Panc1 (cell line): ENCODE measurements around the gene HPCAL4. TPM values are rescaled to one million over a fixed set of nuclear protein-coding genes. Genes with fewer than 3 reads are reported as not detected.

ENCODE experiments used
- ATAC-seq: fragments of 200-7000 bp; cut with Tn5 transposase; 2 replicates; pipeline ENCODE4 v1.9.1; 2020; ENCODE audit warnings: mild to moderate bottlenecking, moderate library complexity
- BruUV-seq: library from RNA; stranded (reverse); fragments of 400-500 nt; replicated peaks from 2 replicates; lab custom pipeline; 2021; lab: Mats Ljungman, UMichigan
- CTCF ChIA-PET: fragments of 300-600 bp; sonication (Branson Sonifier 250); formaldehyde crosslinking; loops from one replicate; lab custom pipeline; 2022; ENCODE audit warnings: antibody characterized with exemption; lab: Charles Lee
- POLR2A ChIA-PET: fragments of 300-600 bp; sonication (Branson Sonifier 250); formaldehyde crosslinking; loops from one replicate; lab custom pipeline; 2022; ENCODE audit warnings: antibody characterized with exemption; lab: Charles Lee
- DNase-seq: peaks from one replicate; pipeline ENCODE4 v3.0.0-alpha.2; 2010; ENCODE audit warnings: low read depth, low spot score
- H3K27ac ChIP-seq: 2 replicates; pipeline ENCODE4 v1.5.1; 2011; ENCODE audit warnings: mild to moderate bottlenecking, low read length, inconsistent platforms
- H3K27me3 ChIP-seq: fragments of 200-500 bp; sonication (Bioruptor generic); 2 replicates; pipeline ENCODE4 v1.6.0; 2014; ENCODE audit warnings: low read length, inconsistent platforms; ENCODE audit not compliant: control insufficient read depth, insufficient read depth
- H3K36me3 ChIP-seq: fragments of 200-500 bp; sonication (Bioruptor generic); 2 replicates; pipeline ENCODE4 v1.5.1; 2014; ENCODE audit warnings: inconsistent platforms, mild to moderate bottlenecking, low read length, moderate library complexity; ENCODE audit not compliant: control insufficient read depth, insufficient read depth
- H3K4me1 ChIP-seq: 2 replicates; pipeline ENCODE4 v1.5.1; 2011; ENCODE audit warnings: inconsistent platforms, mild to moderate bottlenecking, low read length, moderate library complexity; ENCODE audit not compliant: control insufficient read depth, insufficient read depth
- H3K4me3 ChIP-seq, 2 experiments: 2 replicates each; pipeline ENCODE4 v1.5.1; 2011 to 2012; ENCODE audit warnings: low read depth in 2 of 2, low read length in 2 of 2, mild to moderate bottlenecking in 2 of 2, inconsistent platforms in 1 of 2, moderate library complexity in 1 of 2
- H3K9me3 ChIP-seq: fragments of 200-500 bp; sonication (Bioruptor generic); 2 replicates; pipeline ENCODE4 v1.5.1; 2014; ENCODE audit warnings: low read depth, mild to moderate bottlenecking, inconsistent platforms, low read length, moderate library complexity; ENCODE audit not compliant: control insufficient read depth, insufficient read depth
- CTCF ChIP-seq: fragments of 450-650 bp; IDR thresholded peaks from 2 replicates; pipeline ENCODE4 v1.5.1; 2017; ENCODE audit warnings: mild to moderate bottlenecking
- POLR2AphosphoS5 ChIP-seq: IDR thresholded peaks from 2 replicates; pipeline ENCODE4 v1.6.1; 2012; ENCODE audit warnings: mild to moderate bottlenecking, low read depth, low read length, moderate library complexity
- REST ChIP-seq, 2 experiments: IDR thresholded peaks; 2 replicates each; pipeline ENCODE4 v1.6.1; 2011 to 2012; ENCODE audit warnings: low read depth in 2 of 2, control low read depth in 1 of 2, low read length in 1 of 2, mild to moderate bottlenecking in 1 of 2, moderate library complexity in 1 of 2; ENCODE audit not compliant: insufficient read depth in 1 of 2
- SIN3A ChIP-seq: IDR thresholded peaks from 2 replicates; pipeline ENCODE4 v1.6.1; 2012; ENCODE audit warnings: low read depth, mild to moderate bottlenecking, low read length, moderate library complexity, borderline replicate concordance; ENCODE audit not compliant: insufficient read depth
- TCF7L2 ChIP-seq: IDR thresholded peaks from 2 replicates; pipeline ENCODE4 v1.6.1; 2011; ENCODE audit warnings: mild to moderate bottlenecking, low read depth, low read length, inconsistent platforms
- in situ Hi-C: cut with HindIII; loops from 2 replicates; pipeline ENCODE4 v1.10.0; 2016; ENCODE audit warnings: low sequenced_read_pairs, low pct_unique_long_range_greater_than_20kb
- intact Hi-C: fragments of 100-400 bp; cut with micrococcal nuclease; formaldehyde crosslinking; loops from one replicate; pipeline ENCODE4 v1.10.0; 2022; ENCODE audit not compliant: unreplicated experiment
- total RNA-seq: library from RNA; stranded (reverse); gene quantifications from one replicate; pipeline ENCODE4 v1.2.1, GENCODE V29; 2021; ENCODE audit not compliant: unreplicated experiment

The HPCAL4 gene
- total RNA-seq, 1 experiment from 2014 or later: 0.21 TPM

- no peaks in the 10 kb centered on the region for H3K9me3 ChIP-seq
- DNase-seq: no peak
- intact Hi-C loops: no loop called here
- no TSS peak for BruUV-seq
- TF ChIP-seq TCF7L2: no peak
- no peak for TF ChIP-seq REST (IDR thresholded peaks at IDR 0.05; ENCODE audit: insufficient read depth in 1 of 2, low read depth in 2 of 2, low read length in 1 of 2)
- no peak for TF ChIP-seq SIN3A
- no peak for TF ChIP-seq CTCF
- no peak for TF ChIP-seq POLR2AphosphoS5
- no peak overlapping the region for H3K27ac ChIP-seq
- no peaks in the 10 kb centered on the region for H3K4me1 ChIP-seq
- peaks cover 18% of the 10 kb centered on the region for H3K27me3 ChIP-seq
- no peak overlapping the region for H3K4me3 ChIP-seq
- ATAC-seq: no peak
- POLR2A ChIA-PET: no interaction called here
- no peaks in the 10 kb centered on the region for H3K36me3 ChIP-seq
- CTCF ChIA-PET: interaction anchor here (0.7 kb wide), 1 partner anchor 24 kb away, joined by 3 read pairs; no protein-coding TSS in a partner anchor
- in situ Hi-C loops: no loop called here
Measured at GRCh38 chr1:39696448-39696847, 5.2 kb upstream of the HPCAL4 start.

GRCh38 chr1:39695016-39695415, 3.8 kb upstream of the HPCAL4 start:
- no TSS peak for BruUV-seq
- in situ Hi-C loops (no loop called here), intact Hi-C loops (no loop called here)
- H3K27ac ChIP-seq: no peak overlapping the region
- peaks cover 3% of the 10 kb centered on the region; the same call in 1 of the 2 replicates for H3K4me1 ChIP-seq
- no peaks in the 10 kb centered on the region for H3K36me3 ChIP-seq
- H3K9me3 ChIP-seq: no peaks in the 10 kb centered on the region
- CTCF ChIA-PET: no interaction called here
- TF ChIP-seq TCF7L2 (no peak), CTCF (no peak), REST (IDR thresholded peaks at IDR 0.05; ENCODE audit: insufficient read depth in 1 of 2, low read depth in 2 of 2, low read length in 1 of 2) (no peak), SIN3A (no peak), POLR2AphosphoS5 (no peak)
- H3K4me3 ChIP-seq: no peak overlapping the region
- peaks cover 18% of the 10 kb centered on the region for H3K27me3 ChIP-seq
- no peak for ATAC-seq
- no peak for DNase-seq
- POLR2A ChIA-PET: interaction anchor here (0.7 kb wide), 1 partner anchor 242 kb away, joined by 3 read pairs; no protein-coding TSS in a partner anchor
